HG03378 (cell line): Measurements from ENCODE around the gene HBQ1.
"Not testable (repeated sequence)": the region's sequence is repeated elsewhere in the genome, so short reads cannot be mapped to it uniquely, and the experiment has no call there.

Experiments used
- ATAC-seq: cut with Tn5 transposase; IDR thresholded peaks from one replicate; pipeline ENCODE4 v1.9.1; 2021; ENCODE audit warnings: mild to moderate bottlenecking, moderate library complexity; ENCODE audit not compliant: unreplicated experiment

The HBQ1 gene

GRCh38 chr16:175011-175949, 5.0 kb upstream of the HBQ1 start:
- no peak for ATAC-seq

- not testable (repeated sequence) for ATAC-seq
Observed at GRCh38 chr16:176006-176405, 4.3 kb upstream of the HBQ1 start.

GRCh38 chr16:176477-177382, 3.5 kb upstream of the HBQ1 start, which contains the start of gene HBA1:
Gene HBA1 (plus strand): TSS chr16:176680. CDS start chr16:176717, 37 bp downstream.
- not testable (repeated sequence) for ATAC-seq

GRCh38 chr16:177394-177822, 2.9 kb upstream of the HBQ1 start:
- ATAC-seq, result no peak

GRCh38 chr16:177981-178667, 2.1 kb upstream of the HBQ1 start:
- ATAC-seq, result no peak

- ATAC-seq, result no peak
Observed at GRCh38 chr16:178668-179015, 1.6 kb upstream of the HBQ1 start.

- ATAC-seq, result no peak
Observed at GRCh38 chr16:179211-180092, 807 bp upstream of the HBQ1 start.

GRCh38 chr16:180681-181564, 664 bp downstream of the HBQ1 start:
- ATAC-seq, result no peak

GRCh38 chr16:181565-182021, 1.3 kb downstream of the HBQ1 start:
- ATAC-seq, result no peak

- no peak for ATAC-seq
Observed at GRCh38 chr16:183005-183404, 2.7 kb downstream of the HBQ1 start.

GRCh38 chr16:185213-185612, 5.0 kb downstream of the HBQ1 start:
- ATAC-seq, result no peak

GRCh38 chr16:185691-186090, 5.4 kb downstream of the HBQ1 start:
- ATAC-seq, result no peak

- ATAC-seq, result no peak
Observed at GRCh38 chr16:187330-187729, 7.1 kb downstream of the HBQ1 start.

- ATAC-seq, result no peak
Observed at GRCh38 chr16:188674-189073, 8.4 kb downstream of the HBQ1 start.

- ATAC-seq, result no peak
Observed at GRCh38 chr16:189604-190186, 9.4 kb downstream of the HBQ1 start.

- no peak for ATAC-seq
Observed at GRCh38 chr16:191831-192230, 11.6 kb downstream of the HBQ1 start.

- ATAC-seq, result no peak
Observed at GRCh38 chr16:192686-193085, 12.4 kb downstream of the HBQ1 start.

GRCh38 chr16:193441-193840, 13.2 kb downstream of the HBQ1 start:
- no peak for ATAC-seq

GRCh38 chr16:194516-194915, 14.3 kb downstream of the HBQ1 start:
- no peak for ATAC-seq
